ENCODE data around the gene SELENOH.

- TF ChIP-seq POLR2AphosphoS5 (IDR thresholded peaks at IDR 0.05; ENCODE audit: low read depth, low read length) (no peak), TAF1 (IDR thresholded peaks at IDR 0.05; ENCODE audit: borderline replicate concordance, insufficient read depth, low read length) (no peak), REST (IDR thresholded peaks at IDR 0.05; ENCODE audit: insufficient read depth in 1 of 2, low read depth in 2 of 2, low read length in 2 of 2) (no peak), SIN3A (IDR thresholded peaks at IDR 0.05; ENCODE audit: borderline replicate concordance, insufficient read depth, low read length) (no peak), FOXP2 (optimal IDR thresholded peaks at IDR 0.05; ENCODE audit: borderline replicate concordance, extremely low read depth, extremely low read length, insufficient read depth) (no peak)
Observed at GRCh38 chr11:57746920-57747319, 5.6 kb downstream of the SELENOH start.

Measured in PFSK-1 (cell line).